ENCODE results near the gene NXPE3.

Gene NXPE3

DNA sequence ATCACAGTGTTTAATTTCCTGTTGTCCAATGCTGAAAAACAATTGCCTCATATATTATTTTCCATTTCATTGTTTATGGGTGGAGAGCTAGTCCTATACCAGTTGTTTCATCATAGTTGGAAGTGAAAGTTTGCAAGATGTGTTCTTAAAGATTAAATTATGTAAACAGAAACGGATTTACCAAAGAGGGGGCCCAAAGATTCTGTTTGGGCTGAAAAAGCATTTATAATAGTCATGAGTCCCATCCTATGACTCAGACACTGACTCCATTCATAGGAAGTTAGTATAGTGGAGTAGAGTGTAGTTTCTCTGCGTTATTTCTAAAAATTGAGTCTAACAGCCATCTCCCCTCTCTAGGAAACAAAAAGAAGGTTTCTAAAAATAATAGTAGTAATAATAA lies 94.6 kb downstream of the NXPE3 start:
- TF ChIP-seq TAF1 (IDR thresholded peaks at IDR 0.05; ENCODE audit: borderline replicate concordance, low read depth, low read length) (no peak), POLR2AphosphoS5 (IDR thresholded peaks at IDR 0.05; ENCODE audit: low read depth, low read length) (no peak), POLR2A (IDR thresholded peaks at IDR 0.05; ENCODE audit: low read depth, low read length) (no peak)
- DNase-seq (ENCODE audit: insufficient read length) (no peak), FAIRE-seq (no peak)

DNA sequence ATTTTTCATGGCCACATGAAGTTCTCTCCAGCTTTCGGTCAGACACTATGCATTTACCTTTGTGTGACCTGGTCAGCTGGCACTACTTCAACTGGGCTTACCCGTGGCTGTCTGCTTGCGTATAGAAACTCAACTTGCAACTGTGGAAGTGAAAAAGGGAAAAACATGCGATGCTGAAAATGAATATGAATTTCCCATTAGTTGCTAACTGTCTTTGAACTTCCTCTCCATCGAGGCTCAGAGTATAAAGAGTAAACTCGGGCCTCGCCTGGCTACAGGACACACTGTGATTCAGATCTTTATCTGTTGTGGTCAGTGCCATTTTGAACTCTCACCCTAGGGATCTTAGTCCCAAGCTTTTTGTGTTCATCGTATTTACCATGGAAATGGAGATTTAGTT lies 97.1 kb downstream of the NXPE3 start:
- FAIRE-seq = no peak
- no peak for DNase-seq (ENCODE audit: insufficient read length)
- TF ChIP-seq TAF1 (IDR thresholded peaks at IDR 0.05; ENCODE audit: borderline replicate concordance, low read depth, low read length) = no peak
